Measurements from ENCODE around the gene PLPPR5.

PLPPR5 gene

DNA sequence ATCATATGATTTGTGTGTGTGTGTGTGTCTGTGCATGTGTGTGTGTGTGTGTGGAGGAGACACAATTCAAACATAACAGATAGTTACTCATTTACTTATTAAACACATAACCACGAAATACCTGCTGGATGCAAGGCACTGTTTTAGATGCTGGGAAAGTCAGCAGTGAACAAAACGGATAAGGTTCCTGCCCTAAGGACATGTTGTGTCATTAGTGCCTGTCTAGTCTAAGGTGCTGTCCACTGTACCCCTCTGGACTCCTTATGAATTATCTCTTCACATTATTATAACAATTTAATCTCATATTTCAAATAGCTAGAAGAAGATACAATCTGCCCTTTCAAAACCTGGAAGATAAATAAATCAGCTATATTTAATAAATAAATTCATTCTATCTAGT, 162.4 kb downstream of the PLPPR5 start:
- no peak for DNase-seq (ENCODE audit: low spot score)
